OCI-LY3 (cell line): ENCODE measurements around the gene STRN3.

Source experiments
- CTCF ChIP-seq: fragments of 200-600, 300-600 bp; sonication (generic); IDR thresholded peaks from 2 replicates; pipeline ENCODE4 v1.5.1; 2014; ENCODE audit warnings: antibody characterized with exemption, low read length, low read depth
- EZH2phosphoT487 ChIP-seq: fragments of 200-600 bp; shearing (Covaris generic); IDR thresholded peaks from 2 replicates; pipeline ENCODE4 v1.6.1; 2018; ENCODE audit warnings: antibody characterized with exemption, mixed run types, low read depth

GRCh38 chr14:31029016-31029970 is 3.1 kb upstream of the STRN3 start:
- no peak for TF ChIP-seq CTCF
- no peak for TF ChIP-seq EZH2phosphoT487
